Panc1 (cell line): ENCODE data around the gene SHKBP1. TPM values are rescaled to one million over a fixed set of nuclear protein-coding genes. Genes with fewer than 3 reads are reported as not detected.
A peak's percentile ranks its signal among the peaks of the same experiment; 100 is the strongest.

ENCODE experiments used
- ATAC-seq: fragments of 200-7000 bp; cut with Tn5 transposase; 2 replicates; pipeline ENCODE4 v1.9.1; 2020; ENCODE audit warnings: mild to moderate bottlenecking, moderate library complexity
- BruUV-seq: library from RNA; stranded (reverse); fragments of 400-500 nt; replicated peaks from 2 replicates; lab custom pipeline; 2021; lab: Mats Ljungman, UMichigan
- CTCF ChIA-PET: fragments of 300-600 bp; sonication (Branson Sonifier 250); formaldehyde crosslinking; loops from one replicate; lab custom pipeline; 2022; ENCODE audit warnings: antibody characterized with exemption; lab: Charles Lee
- POLR2A ChIA-PET: fragments of 300-600 bp; sonication (Branson Sonifier 250); formaldehyde crosslinking; loops from one replicate; lab custom pipeline; 2022; ENCODE audit warnings: antibody characterized with exemption; lab: Charles Lee
- DNase-seq: peaks from one replicate; pipeline ENCODE4 v3.0.0-alpha.2; 2010; ENCODE audit warnings: low read depth, low spot score
- H3K27ac ChIP-seq: 2 replicates; pipeline ENCODE4 v1.5.1; 2011; ENCODE audit warnings: mild to moderate bottlenecking, low read length, inconsistent platforms
- H3K27me3 ChIP-seq: fragments of 200-500 bp; sonication (Bioruptor generic); 2 replicates; pipeline ENCODE4 v1.6.0; 2014; ENCODE audit warnings: low read length, inconsistent platforms; ENCODE audit not compliant: control insufficient read depth, insufficient read depth
- H3K36me3 ChIP-seq: fragments of 200-500 bp; sonication (Bioruptor generic); 2 replicates; pipeline ENCODE4 v1.5.1; 2014; ENCODE audit warnings: inconsistent platforms, mild to moderate bottlenecking, low read length, moderate library complexity; ENCODE audit not compliant: control insufficient read depth, insufficient read depth
- H3K4me1 ChIP-seq: 2 replicates; pipeline ENCODE4 v1.5.1; 2011; ENCODE audit warnings: inconsistent platforms, mild to moderate bottlenecking, low read length, moderate library complexity; ENCODE audit not compliant: control insufficient read depth, insufficient read depth
- H3K4me3 ChIP-seq, 2 experiments: 2 replicates each; pipeline ENCODE4 v1.5.1; 2011 to 2012; ENCODE audit warnings: low read depth in 2 of 2, low read length in 2 of 2, mild to moderate bottlenecking in 2 of 2, inconsistent platforms in 1 of 2, moderate library complexity in 1 of 2
- H3K9me3 ChIP-seq: fragments of 200-500 bp; sonication (Bioruptor generic); 2 replicates; pipeline ENCODE4 v1.5.1; 2014; ENCODE audit warnings: low read depth, mild to moderate bottlenecking, inconsistent platforms, low read length, moderate library complexity; ENCODE audit not compliant: control insufficient read depth, insufficient read depth
- POLR2AphosphoS5 ChIP-seq: IDR thresholded peaks from 2 replicates; pipeline ENCODE4 v1.6.1; 2012; ENCODE audit warnings: mild to moderate bottlenecking, low read depth, low read length, moderate library complexity
- SIN3A ChIP-seq: IDR thresholded peaks from 2 replicates; pipeline ENCODE4 v1.6.1; 2012; ENCODE audit warnings: low read depth, mild to moderate bottlenecking, low read length, moderate library complexity, borderline replicate concordance; ENCODE audit not compliant: insufficient read depth
- TCF7L2 ChIP-seq: IDR thresholded peaks from 2 replicates; pipeline ENCODE4 v1.6.1; 2011; ENCODE audit warnings: mild to moderate bottlenecking, low read depth, low read length, inconsistent platforms
- in situ Hi-C: cut with HindIII; loops from 2 replicates; pipeline ENCODE4 v1.10.0; 2016; ENCODE audit warnings: low sequenced_read_pairs, low pct_unique_long_range_greater_than_20kb
- intact Hi-C: fragments of 100-400 bp; cut with micrococcal nuclease; formaldehyde crosslinking; loops from one replicate; pipeline ENCODE4 v1.10.0; 2022; ENCODE audit not compliant: unreplicated experiment
- total RNA-seq: library from RNA; stranded (reverse); gene quantifications from one replicate; pipeline ENCODE4 v1.2.1, GENCODE V29; 2021; ENCODE audit not compliant: unreplicated experiment
- TF ChIP-seq, protein P1 (sequence below), 2 experiments: IDR thresholded peaks; 2 replicates each; pipeline ENCODE4 v1.6.1; 2011 to 2012; ENCODE audit warnings: low read depth in 2 of 2, control low read depth in 1 of 2, low read length in 1 of 2, mild to moderate bottlenecking in 1 of 2, moderate library complexity in 1 of 2; ENCODE audit not compliant: insufficient read depth in 1 of 2
- TF ChIP-seq, protein P2 (sequence below): fragments of 450-650 bp; IDR thresholded peaks from 2 replicates; pipeline ENCODE4 v1.5.1; 2017; ENCODE audit warnings: mild to moderate bottlenecking

The SHKBP1 gene
- total RNA-seq, 1 experiment from 2014 or later, result 55.9 TPM

DNA sequence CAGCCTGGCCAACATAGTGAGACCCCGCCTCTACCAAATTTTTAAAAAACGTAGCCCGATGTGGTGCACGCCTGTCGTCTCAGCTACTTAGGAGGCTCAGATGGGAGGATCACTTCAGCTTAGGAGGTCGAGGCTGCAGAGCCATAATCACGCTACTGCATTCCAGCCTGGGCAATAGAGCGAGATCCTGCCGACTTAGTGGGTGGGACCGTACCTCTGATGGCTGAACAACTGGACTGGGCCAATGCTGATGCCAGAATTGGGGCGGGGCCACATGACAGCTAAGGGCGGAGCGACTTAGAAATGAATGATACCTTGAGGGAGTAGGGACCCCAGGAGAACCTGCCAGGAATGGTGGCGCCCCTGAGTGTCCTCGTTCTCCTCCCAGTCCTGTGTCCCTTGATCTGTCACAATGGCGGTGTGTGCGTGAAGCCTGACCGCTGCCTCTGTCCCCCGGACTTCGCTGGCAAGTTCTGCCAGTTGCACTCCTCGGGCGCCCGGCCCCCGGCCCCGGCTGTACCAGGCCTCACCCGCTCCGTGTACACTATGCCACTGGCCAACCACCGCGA lies 28.1 kb downstream of the SHKBP1 start:
- BruUV-seq, result no TSS peak
- H3K9me3 ChIP-seq, result no peaks in the 10 kb centered on the region
- in situ Hi-C loops, result no loop called here
- H3K27ac ChIP-seq, result peak overlapping the region; percentile 61
- H3K4me3 ChIP-seq, result peak overlapping the region; percentile 41 to 62
- peaks cover 12% of the 10 kb centered on the region for H3K4me1 ChIP-seq
- TF ChIP-seq SIN3A (no peak), POLR2AphosphoS5 (no peak), TCF7L2 (no peak)
- TF ChIP-seq, protein P1, sequence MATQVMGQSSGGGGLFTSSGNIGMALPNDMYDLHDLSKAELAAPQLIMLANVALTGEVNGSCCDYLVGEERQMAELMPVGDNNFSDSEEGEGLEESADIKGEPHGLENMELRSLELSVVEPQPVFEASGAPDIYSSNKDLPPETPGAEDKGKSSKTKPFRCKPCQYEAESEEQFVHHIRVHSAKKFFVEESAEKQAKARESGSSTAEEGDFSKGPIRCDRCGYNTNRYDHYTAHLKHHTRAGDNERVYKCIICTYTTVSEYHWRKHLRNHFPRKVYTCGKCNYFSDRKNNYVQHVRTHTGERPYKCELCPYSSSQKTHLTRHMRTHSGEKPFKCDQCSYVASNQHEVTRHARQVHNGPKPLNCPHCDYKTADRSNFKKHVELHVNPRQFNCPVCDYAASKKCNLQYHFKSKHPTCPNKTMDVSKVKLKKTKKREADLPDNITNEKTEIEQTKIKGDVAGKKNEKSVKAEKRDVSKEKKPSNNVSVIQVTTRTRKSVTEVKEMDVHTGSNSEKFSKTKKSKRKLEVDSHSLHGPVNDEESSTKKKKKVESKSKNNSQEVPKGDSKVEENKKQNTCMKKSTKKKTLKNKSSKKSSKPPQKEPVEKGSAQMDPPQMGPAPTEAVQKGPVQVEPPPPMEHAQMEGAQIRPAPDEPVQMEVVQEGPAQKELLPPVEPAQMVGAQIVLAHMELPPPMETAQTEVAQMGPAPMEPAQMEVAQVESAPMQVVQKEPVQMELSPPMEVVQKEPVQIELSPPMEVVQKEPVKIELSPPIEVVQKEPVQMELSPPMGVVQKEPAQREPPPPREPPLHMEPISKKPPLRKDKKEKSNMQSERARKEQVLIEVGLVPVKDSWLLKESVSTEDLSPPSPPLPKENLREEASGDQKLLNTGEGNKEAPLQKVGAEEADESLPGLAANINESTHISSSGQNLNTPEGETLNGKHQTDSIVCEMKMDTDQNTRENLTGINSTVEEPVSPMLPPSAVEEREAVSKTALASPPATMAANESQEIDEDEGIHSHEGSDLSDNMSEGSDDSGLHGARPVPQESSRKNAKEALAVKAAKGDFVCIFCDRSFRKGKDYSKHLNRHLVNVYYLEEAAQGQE (IDR thresholded peaks at IDR 0.05; ENCODE audit: insufficient read depth in 1 of 2, low read depth in 2 of 2, low read length in 1 of 2), result no peak
- TF ChIP-seq, protein P2, sequence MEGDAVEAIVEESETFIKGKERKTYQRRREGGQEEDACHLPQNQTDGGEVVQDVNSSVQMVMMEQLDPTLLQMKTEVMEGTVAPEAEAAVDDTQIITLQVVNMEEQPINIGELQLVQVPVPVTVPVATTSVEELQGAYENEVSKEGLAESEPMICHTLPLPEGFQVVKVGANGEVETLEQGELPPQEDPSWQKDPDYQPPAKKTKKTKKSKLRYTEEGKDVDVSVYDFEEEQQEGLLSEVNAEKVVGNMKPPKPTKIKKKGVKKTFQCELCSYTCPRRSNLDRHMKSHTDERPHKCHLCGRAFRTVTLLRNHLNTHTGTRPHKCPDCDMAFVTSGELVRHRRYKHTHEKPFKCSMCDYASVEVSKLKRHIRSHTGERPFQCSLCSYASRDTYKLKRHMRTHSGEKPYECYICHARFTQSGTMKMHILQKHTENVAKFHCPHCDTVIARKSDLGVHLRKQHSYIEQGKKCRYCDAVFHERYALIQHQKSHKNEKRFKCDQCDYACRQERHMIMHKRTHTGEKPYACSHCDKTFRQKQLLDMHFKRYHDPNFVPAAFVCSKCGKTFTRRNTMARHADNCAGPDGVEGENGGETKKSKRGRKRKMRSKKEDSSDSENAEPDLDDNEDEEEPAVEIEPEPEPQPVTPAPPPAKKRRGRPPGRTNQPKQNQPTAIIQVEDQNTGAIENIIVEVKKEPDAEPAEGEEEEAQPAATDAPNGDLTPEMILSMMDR, result no peak
- CTCF ChIA-PET, result interaction anchor here (0.6 to 1.0 kb wide), 3 partner anchors 13 to 86 kb away, joined by 3 to 6 read pairs (median 4); partner anchors contain the start of gene NUMBL
- no peak for DNase-seq
- intact Hi-C loops, result no loop called here
- no peaks in the 10 kb centered on the region for H3K36me3 ChIP-seq
- H3K27me3 ChIP-seq, result no peaks in the 10 kb centered on the region
- no peak for ATAC-seq
- POLR2A ChIA-PET, result interaction anchor here (1.0 kb wide), 1 partner anchor 184 kb away, joined by 11 read pairs; no protein-coding TSS in a partner anchor

DNA sequence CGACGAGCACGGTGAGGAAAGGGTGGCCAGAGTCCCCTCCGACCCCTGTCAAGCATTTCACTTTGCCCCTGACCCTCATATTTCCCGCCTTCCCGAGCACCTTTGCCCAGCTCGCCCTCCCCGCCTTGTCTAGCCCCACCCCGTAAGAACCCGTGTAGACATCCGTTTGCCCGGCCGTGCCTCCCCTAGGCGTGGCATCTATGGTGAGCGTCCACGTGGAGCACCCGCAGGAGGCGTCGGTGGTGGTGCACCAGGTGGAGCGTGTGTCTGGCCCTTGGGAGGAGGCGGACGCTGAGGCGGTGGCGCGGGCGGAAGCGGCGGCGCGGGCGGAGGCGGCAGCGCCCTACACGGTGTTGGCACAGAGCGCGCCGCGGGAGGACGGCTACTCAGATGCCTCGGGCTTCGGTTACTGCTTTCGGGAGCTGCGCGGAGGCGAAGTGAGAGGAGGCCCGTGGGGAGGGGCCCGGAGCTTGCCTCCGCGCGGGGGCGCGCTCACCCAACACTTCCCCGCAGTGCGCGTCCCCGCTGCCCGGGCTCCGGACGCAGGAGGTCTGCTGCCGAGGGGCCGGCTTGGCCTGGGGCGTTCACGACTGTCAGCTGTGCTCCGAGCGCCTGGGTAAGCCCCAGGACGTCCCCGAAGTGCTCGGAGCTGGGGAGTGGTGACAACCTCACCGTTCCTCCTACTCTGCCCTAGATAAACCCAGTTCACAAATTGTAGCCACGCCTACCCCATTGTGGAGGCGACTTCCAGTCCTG lies 28.7 kb downstream of the SHKBP1 start:
- TF ChIP-seq, protein P2, result no peak
- TF ChIP-seq TCF7L2 (no peak), SIN3A (0 out of 2 replicates have a peak, but pooled peaks have one; percentile 12), POLR2AphosphoS5 (no peak; the same call in 1 of the 2 replicates)
- TF ChIP-seq, protein P1 (IDR thresholded peaks at IDR 0.05; ENCODE audit: insufficient read depth in 1 of 2, low read depth in 2 of 2, low read length in 1 of 2), result no peak
- H3K4me1 ChIP-seq, result peaks cover 12% of the 10 kb centered on the region
- H3K4me3 ChIP-seq, result peak overlapping the region; percentile 41 to 62
- no TSS peak for BruUV-seq
- DNase-seq (no peak), ATAC-seq (peak; percentile 71)
- POLR2A ChIA-PET, result interaction anchor here (1.0 kb wide), 1 partner anchor 185 kb away, joined by 11 read pairs; no protein-coding TSS in a partner anchor
- no peaks in the 10 kb centered on the region for H3K27me3 ChIP-seq
- H3K9me3 ChIP-seq, result no peaks in the 10 kb centered on the region
- peak overlapping the region; percentile 61 for H3K27ac ChIP-seq
- intact Hi-C loops (no loop called here), in situ Hi-C loops (no loop called here)
- H3K36me3 ChIP-seq, result no peaks in the 10 kb centered on the region
- CTCF ChIA-PET, result interaction anchor here (0.6 to 1.0 kb wide), 4 partner anchors 13 to 1756 kb away, joined by 3 to 6 read pairs (median 4); partner anchors contain the start of gene NUMBL
